ENCODE measurements around the gene ADARB1. TPM values are rescaled to one million over a fixed set of nuclear protein-coding genes. Genes with fewer than 3 reads are reported as not detected.

The ADARB1 gene
- total RNA-seq, 3 donors from 2014 or later (not counting 1 experiment from before 2014, with no cell fraction given) = 20.7 to 28.0 (median 26.6) TPM

DNA sequence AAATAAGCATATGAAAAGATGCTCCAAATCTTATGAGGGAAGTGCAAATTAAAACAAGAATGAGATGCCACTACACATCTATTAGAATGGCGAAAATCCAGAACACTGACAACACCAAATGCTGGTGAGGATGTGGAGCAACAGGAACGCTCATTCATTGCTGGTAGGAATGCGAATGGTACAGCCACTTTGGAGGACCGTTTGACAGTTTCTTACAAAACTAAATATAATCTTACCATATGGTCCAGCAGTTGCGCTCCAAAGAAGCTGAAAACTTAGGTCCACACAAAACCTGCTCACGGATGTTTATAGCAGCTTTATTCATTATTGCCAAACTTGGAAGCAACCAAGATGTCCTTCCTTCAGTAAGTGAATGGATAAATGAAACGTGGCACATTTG is 163.0 kb downstream of the ADARB1 start:
- H3K27ac ChIP-seq (ENCODE audit: low read length) = no peak overlapping the region
- no peaks in the 10 kb centered on the region for H3K36me3 Mint-ChIP-seq
- intact Hi-C loops (cut with micrococcal nuclease) = no loop called here
- H3K27me3 ChIP-seq (ENCODE audit: control insufficient read depth, insufficient read depth, low read length) = no peaks in the 10 kb centered on the region
- DNase-seq = no peak
- H3K9me3 Mint-ChIP-seq = no peaks in the 10 kb centered on the region
- no peaks in the 10 kb centered on the region for H3K4me1 Mint-ChIP-seq
- H3K4me3 Mint-ChIP-seq = no peak overlapping the region
- WGBS (ENCODE audit: insufficient coverage) = 91% methylated on average over 7 of the region's 7 CpGs
- no peaks in the 10 kb centered on the region for H3K9me3 ChIP-seq (ENCODE audit: control insufficient read depth, insufficient read depth, low read length)
- no peaks in the 10 kb centered on the region for H3K36me3 ChIP-seq (ENCODE audit: control insufficient read depth, insufficient read depth, low read length)
- H3K4me3 ChIP-seq (ENCODE audit: low read length) = no peak overlapping the region
- ATAC-seq = no peak
- no peak overlapping the region for H3K27ac Mint-ChIP-seq
- TF ChIP-seq, protein P1, sequence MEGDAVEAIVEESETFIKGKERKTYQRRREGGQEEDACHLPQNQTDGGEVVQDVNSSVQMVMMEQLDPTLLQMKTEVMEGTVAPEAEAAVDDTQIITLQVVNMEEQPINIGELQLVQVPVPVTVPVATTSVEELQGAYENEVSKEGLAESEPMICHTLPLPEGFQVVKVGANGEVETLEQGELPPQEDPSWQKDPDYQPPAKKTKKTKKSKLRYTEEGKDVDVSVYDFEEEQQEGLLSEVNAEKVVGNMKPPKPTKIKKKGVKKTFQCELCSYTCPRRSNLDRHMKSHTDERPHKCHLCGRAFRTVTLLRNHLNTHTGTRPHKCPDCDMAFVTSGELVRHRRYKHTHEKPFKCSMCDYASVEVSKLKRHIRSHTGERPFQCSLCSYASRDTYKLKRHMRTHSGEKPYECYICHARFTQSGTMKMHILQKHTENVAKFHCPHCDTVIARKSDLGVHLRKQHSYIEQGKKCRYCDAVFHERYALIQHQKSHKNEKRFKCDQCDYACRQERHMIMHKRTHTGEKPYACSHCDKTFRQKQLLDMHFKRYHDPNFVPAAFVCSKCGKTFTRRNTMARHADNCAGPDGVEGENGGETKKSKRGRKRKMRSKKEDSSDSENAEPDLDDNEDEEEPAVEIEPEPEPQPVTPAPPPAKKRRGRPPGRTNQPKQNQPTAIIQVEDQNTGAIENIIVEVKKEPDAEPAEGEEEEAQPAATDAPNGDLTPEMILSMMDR (IDR thresholded peaks at IDR 0.05) = no peak
- H3K27me3 Mint-ChIP-seq (ENCODE audit: low read depth in 2 of 2) = peaks cover 45 to 60% of the 10 kb centered on the region in 2 donors
- H3K4me1 ChIP-seq (ENCODE audit: control insufficient read depth, insufficient read depth, low read length) = no peaks in the 10 kb centered on the region

DNA sequence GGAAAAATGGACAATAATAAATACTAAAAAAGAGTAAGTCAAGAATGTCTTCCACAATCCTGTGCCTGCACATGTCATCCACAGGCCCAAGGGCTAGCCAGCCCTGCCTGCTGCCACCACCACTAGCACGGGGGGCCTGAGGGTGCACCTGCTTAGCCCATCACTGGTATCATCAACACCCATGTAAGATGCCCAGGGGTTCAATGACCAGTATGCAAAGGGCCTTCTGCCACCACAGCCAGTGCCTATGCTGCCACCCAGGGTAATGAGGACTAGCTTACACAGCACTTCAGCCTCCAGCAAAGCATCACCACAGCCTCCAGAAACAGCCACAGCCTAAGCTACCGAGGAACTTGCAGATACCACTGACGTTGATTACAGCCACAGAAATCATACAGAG is 167.0 kb downstream of the ADARB1 start:
- Mint-ChIP-seq H3K4me1 (no peaks in the 10 kb centered on the region), H3K36me3 (peaks cover 16% of the 10 kb centered on the region), H3K9me3 (peaks cover 0 to 6% of the 10 kb centered on the region in 2 donors), H3K27me3 (ENCODE audit: low read depth in 2 of 2) (peaks cover 32 to 57% of the 10 kb centered on the region in 2 donors), H3K4me3 (no peak overlapping the region), H3K27ac (no peak overlapping the region)
- ATAC-seq (no peak), DNase-seq (no peak)
- intact Hi-C loops (cut with micrococcal nuclease) = no loop called here
- no peak overlapping the region for H3K4me3 ChIP-seq (ENCODE audit: low read length)
- H3K27ac ChIP-seq (ENCODE audit: low read length) = no peak overlapping the region
- no peaks in the 10 kb centered on the region for H3K4me1 ChIP-seq (ENCODE audit: control insufficient read depth, insufficient read depth, low read length)
- TF ChIP-seq, protein P1 (IDR thresholded peaks at IDR 0.05) = no peak
- H3K9me3 ChIP-seq (ENCODE audit: control insufficient read depth, insufficient read depth, low read length) = no peaks in the 10 kb centered on the region
- WGBS (ENCODE audit: insufficient coverage) = 77% methylated on average over 3 of the region's 3 CpGs
- H3K27me3 ChIP-seq (ENCODE audit: control insufficient read depth, insufficient read depth, low read length) = no peaks in the 10 kb centered on the region
- no peaks in the 10 kb centered on the region for H3K36me3 ChIP-seq (ENCODE audit: control insufficient read depth, insufficient read depth, low read length)

DNA sequence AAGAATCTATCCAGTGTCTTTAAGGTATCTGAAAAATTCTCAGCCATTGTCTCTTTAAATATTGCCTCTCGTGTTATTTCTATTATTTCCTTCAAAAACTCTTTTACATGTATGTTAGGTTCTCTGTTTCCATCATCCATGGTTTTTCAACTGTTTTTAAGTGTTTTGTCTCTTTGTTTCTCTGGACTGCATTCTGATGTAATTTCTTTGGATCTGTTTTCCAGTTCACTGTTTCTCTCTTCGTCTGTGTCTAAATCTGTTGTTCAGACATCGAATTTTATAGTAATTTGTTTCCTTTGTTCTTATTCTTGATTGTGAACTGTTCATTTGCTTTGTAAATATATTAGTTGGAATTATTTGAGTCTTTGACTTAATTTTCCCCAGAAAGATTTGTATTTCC is 169.2 kb downstream of the ADARB1 start:
- H3K9me3 ChIP-seq (ENCODE audit: control insufficient read depth, insufficient read depth, low read length) = no peaks in the 10 kb centered on the region
- 100% methylated on average over 1 of the region's 3 CpGs for WGBS (ENCODE audit: insufficient coverage)
- Mint-ChIP-seq H3K4me3 (no peak overlapping the region), H3K36me3 (peaks cover 16% of the 10 kb centered on the region), H3K4me1 (no peaks in the 10 kb centered on the region), H3K27ac (no peak overlapping the region), H3K27me3 (ENCODE audit: low read depth in 2 of 2) (peaks cover 30 to 48% of the 10 kb centered on the region in 2 donors), H3K9me3 (peaks cover 0 to 6% of the 10 kb centered on the region in 2 donors)
- H3K4me1 ChIP-seq (ENCODE audit: control insufficient read depth, insufficient read depth, low read length) = no peaks in the 10 kb centered on the region
- ATAC-seq = no peak
- no peaks in the 10 kb centered on the region for H3K27me3 ChIP-seq (ENCODE audit: control insufficient read depth, insufficient read depth, low read length)
- H3K4me3 ChIP-seq (ENCODE audit: low read length) = no peak overlapping the region
- intact Hi-C loops (cut with micrococcal nuclease) = no loop called here
- TF ChIP-seq, protein P1 (IDR thresholded peaks at IDR 0.05) = no peak
- no peak for DNase-seq
- no peaks in the 10 kb centered on the region for H3K36me3 ChIP-seq (ENCODE audit: control insufficient read depth, insufficient read depth, low read length)
- no peak overlapping the region for H3K27ac ChIP-seq (ENCODE audit: low read length)

DNA sequence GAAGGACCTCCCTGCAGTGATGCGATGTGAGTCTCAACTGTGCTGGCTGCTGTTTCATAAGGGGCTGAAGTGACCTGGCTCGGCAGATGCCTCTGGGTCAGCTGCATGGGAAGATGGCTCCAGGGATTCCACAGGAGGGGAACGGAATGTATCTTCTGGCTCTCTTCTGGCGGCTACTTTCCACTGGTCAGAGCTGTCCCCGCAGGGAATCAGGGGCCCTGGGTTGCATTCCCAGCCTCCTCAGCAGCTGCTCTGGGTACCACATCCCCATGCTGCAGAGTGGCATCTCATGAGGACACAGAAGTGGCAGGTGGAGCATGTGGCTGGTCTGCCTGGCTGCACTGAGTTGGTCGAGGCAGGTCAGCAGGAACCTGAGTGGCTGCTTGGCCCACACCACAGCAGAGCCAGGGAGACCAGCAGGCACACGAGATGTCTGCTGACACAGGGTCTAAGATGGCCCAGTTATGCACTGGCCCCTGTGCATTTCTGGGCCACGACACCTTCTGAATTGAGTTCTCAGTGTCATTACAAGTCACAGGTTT is 170.5 kb downstream of the ADARB1 start:
- DNase-seq (no peak), ATAC-seq (no peak)
- Histone ChIP-seq H3K9me3 (ENCODE audit: control insufficient read depth, insufficient read depth, low read length) (no peaks in the 10 kb centered on the region), H3K27me3 (ENCODE audit: control insufficient read depth, insufficient read depth, low read length) (no peaks in the 10 kb centered on the region), H3K4me3 (ENCODE audit: low read length) (no peak overlapping the region), H3K27ac (ENCODE audit: low read length) (no peak overlapping the region), H3K36me3 (ENCODE audit: control insufficient read depth, insufficient read depth, low read length) (no peaks in the 10 kb centered on the region), H3K4me1 (ENCODE audit: control insufficient read depth, insufficient read depth, low read length) (no peaks in the 10 kb centered on the region)
- peaks cover 28 to 50% of the 10 kb centered on the region in 2 donors for H3K27me3 Mint-ChIP-seq (ENCODE audit: low read depth in 2 of 2)
- TF ChIP-seq, protein P1 (IDR thresholded peaks at IDR 0.05) = no peak
- H3K4me1 Mint-ChIP-seq = no peaks in the 10 kb centered on the region
- no peak overlapping the region for H3K27ac Mint-ChIP-seq
- peaks cover 16% of the 10 kb centered on the region for H3K36me3 Mint-ChIP-seq
- no peak overlapping the region for H3K4me3 Mint-ChIP-seq
- peaks cover 0 to 6% of the 10 kb centered on the region in 2 donors for H3K9me3 Mint-ChIP-seq
- intact Hi-C loops (cut with micrococcal nuclease) = no loop called here
- WGBS (ENCODE audit: insufficient coverage) = 89% methylated on average over 8 of the region's 8 CpGs
